Bronchial epithelial cell (primary cell): ENCODE results near the gene MOSPD3. TPM values are rescaled to one million over a fixed set of nuclear protein-coding genes. Genes with fewer than 3 reads are reported as not detected.

Experiments
- total RNA-seq: library from RNA; depleted of rRNA; stranded (reverse); fragments of >200 nt; gene quantifications from 2 replicates; pipeline ENCODE4 v1.2.1, GENCODE V29; 2014

MOSPD3 gene
- total RNA-seq, 1 donor from 2014 or later = 1.8 TPM

Other genes starting within 250 kb of the MOSPD3 start
- 0.13 TPM in 1 of 2 replicates, not detected in the other for gene PILRA, start 239.1 kb upstream of the MOSPD3 start, total RNA-seq
- 1.3 and 2.0 TPM in 2 replicates for gene ZCWPW1, start 183.8 kb upstream of the MOSPD3 start, total RNA-seq
- gene MEPCE, start 182.7 kb upstream of the MOSPD3 start, total RNA-seq = 18.7 and 20.7 TPM in 2 replicates
- 32.8 and 34.2 TPM in 2 replicates for gene PPP1R35, start 176.0 kb upstream of the MOSPD3 start, total RNA-seq
- 0.38 and 0.53 TPM in 2 replicates for gene SPACDR, start 148.3 kb upstream of the MOSPD3 start, total RNA-seq
- 7.6 and 12.7 TPM in 2 replicates for gene TSC22D4, start 133.3 kb upstream of the MOSPD3 start, total RNA-seq
- gene NYAP1, start 128.6 kb upstream of the MOSPD3 start, total RNA-seq = under 0.01 and 0.64 TPM in 2 replicates
- gene AGFG2, start 73.3 kb upstream of the MOSPD3 start, total RNA-seq = 1.3 and 2.3 TPM in 2 replicates
- gene SAP25, start 38.6 kb upstream of the MOSPD3 start, total RNA-seq = not detected in 2 replicates
- 3.9 and 8.2 TPM in 2 replicates for gene LRCH4, start 26.4 kb upstream of the MOSPD3 start, total RNA-seq
- gene FBXO24, start 26.2 kb upstream of the MOSPD3 start, total RNA-seq = 0.38 and 0.53 TPM in 2 replicates
- gene PCOLCE, start 10.2 kb upstream of the MOSPD3 start, total RNA-seq = 0.38 and 0.53 TPM in 2 replicates
- 0.13 TPM in 1 of 2 replicates, not detected in the other for gene TFR2, start 29.0 kb downstream of the MOSPD3 start, total RNA-seq
- gene ACTL6B, start 43.9 kb downstream of the MOSPD3 start, total RNA-seq = not detected in 2 replicates
- gene GNB2, start 61.2 kb downstream of the MOSPD3 start, total RNA-seq = 66.1 and 88.7 TPM in 2 replicates
- gene GIGYF1, start 81.7 kb downstream of the MOSPD3 start, total RNA-seq = 9.9 and 14.2 TPM in 2 replicates
- 33.8 and 40.8 TPM in 2 replicates for gene POP7, start 93.6 kb downstream of the MOSPD3 start, total RNA-seq
- not detected in 2 replicates for gene EPO, start 107.9 kb downstream of the MOSPD3 start, total RNA-seq
- gene ZAN, start 121.1 kb downstream of the MOSPD3 start, total RNA-seq = not detected in 2 replicates
- gene EPHB4, start 215.0 kb downstream of the MOSPD3 start, total RNA-seq = 104 and 153 TPM in 2 replicates
- gene SLC12A9, start 240.2 kb downstream of the MOSPD3 start, total RNA-seq = 6.5 and 7.6 TPM in 2 replicates